ENCODE data around the gene GGNBP2. TPM values are rescaled to one million over a fixed set of nuclear protein-coding genes. Genes with fewer than 3 reads are reported as not detected.
"Not testable (repeated sequence)": the region's sequence is repeated elsewhere in the genome, so short reads cannot be mapped to it uniquely, and the experiment has no call there.

Gene GGNBP2
- total RNA-seq, 5 donors from 2014 or later (not counting 1 experiment from before 2014, with no cell fraction given): 105 to 190 (median 111) TPM

- Histone ChIP-seq H3K27ac (ENCODE audit: low read length) (no peak overlapping the region), H3K4me1 (ENCODE audit: control insufficient read depth in 1 of 2, extremely low read depth in 1 of 2, insufficient read depth in 2 of 2, low read length in 2 of 2) (no peaks in the 10 kb centered on the region), H3K4me3 (ENCODE audit: control insufficient read depth in 1 of 2, extremely low read depth in 1 of 2, low read length in 1 of 2) (no peak overlapping the region), H3K9me3 (no peaks in the 10 kb centered on the region), H3K27me3 (replicated peaks in 1 of 2; ENCODE audit: control insufficient read depth in 2 of 2, extremely low read depth in 1 of 2, insufficient read depth in 2 of 2, low read length in 1 of 2) (no peaks in the 10 kb centered on the region), H3K36me3 (ENCODE audit: control insufficient read depth in 2 of 2, extremely low read depth in 1 of 2, insufficient read depth in 1 of 2, low read length in 1 of 2) (peaks cover 7 to 61% of the 10 kb centered on the region in 2 donors)
- no peaks in the 10 kb centered on the region for H3K4me1 Mint-ChIP-seq
- H3K36me3 Mint-ChIP-seq: peaks cover 15% of the 10 kb centered on the region
- H3K4me3 Mint-ChIP-seq: no peak overlapping the region
- no peaks in the 10 kb centered on the region for H3K9me3 Mint-ChIP-seq
- no peak overlapping the region for H3K27ac Mint-ChIP-seq
- no peaks in the 10 kb centered on the region for H3K27me3 Mint-ChIP-seq
- ChIA-PET POLR2A (no interaction called here), CTCF (no interaction called here)
- no peak for ATAC-seq (replicated peaks in 1 of 4)
- peak in 1 of 35 experiments; percentile 4 for DNase-seq
- WGBS (ENCODE audit: insufficient coverage): 100% methylated on average over 2 of the region's 6 CpGs
Measured at GRCh38 chr17:36506249-36506826, 38.4 kb upstream of the GGNBP2 start.

DNA sequence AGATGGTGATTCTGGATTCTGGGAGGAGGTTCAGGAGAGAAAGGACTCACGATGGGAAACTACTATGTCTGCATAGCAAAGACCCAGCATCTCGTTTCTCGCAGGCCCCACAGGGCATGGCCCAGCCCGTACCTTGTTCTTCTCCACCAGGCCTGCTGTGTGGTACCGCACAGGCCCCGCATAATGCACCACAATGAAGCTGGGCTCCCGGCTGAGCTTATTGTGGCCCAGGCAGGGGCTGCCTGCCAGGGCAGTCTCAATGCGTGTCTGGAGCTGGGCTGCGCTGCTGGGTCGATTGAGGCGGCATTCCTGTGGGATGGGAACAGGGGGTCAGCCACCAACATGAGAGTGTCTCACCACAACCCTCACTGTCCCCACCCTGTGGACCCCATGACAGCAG lies 37.9 kb upstream of the GGNBP2 start:
- ATAC-seq (replicated peaks in 1 of 4) (no peak), DNase-seq (no peak)
- Mint-ChIP-seq H3K36me3 (peaks cover 15% of the 10 kb centered on the region), H3K4me1 (no peaks in the 10 kb centered on the region), H3K27ac (no peak overlapping the region), H3K4me3 (no peak overlapping the region), H3K27me3 (no peaks in the 10 kb centered on the region), H3K9me3 (no peaks in the 10 kb centered on the region)
- Histone ChIP-seq H3K4me1 (ENCODE audit: control insufficient read depth in 1 of 2, extremely low read depth in 1 of 2, insufficient read depth in 2 of 2, low read length in 2 of 2) (no peaks in the 10 kb centered on the region), H3K4me3 (ENCODE audit: control insufficient read depth in 1 of 2, extremely low read depth in 1 of 2, low read length in 1 of 2) (no peak overlapping the region), H3K9me3 (no peaks in the 10 kb centered on the region), H3K27ac (ENCODE audit: low read length) (no peak overlapping the region), H3K27me3 (replicated peaks in 1 of 2; ENCODE audit: control insufficient read depth in 2 of 2, extremely low read depth in 1 of 2, insufficient read depth in 2 of 2, low read length in 1 of 2) (no peaks in the 10 kb centered on the region), H3K36me3 (ENCODE audit: control insufficient read depth in 2 of 2, extremely low read depth in 1 of 2, insufficient read depth in 1 of 2, low read length in 1 of 2) (peaks cover 7 to 61% of the 10 kb centered on the region in 2 donors)
- 96% methylated on average over 6 of the region's 11 CpGs for WGBS (ENCODE audit: insufficient coverage)
- ChIA-PET POLR2A (no interaction called here), CTCF (no interaction called here)

DNA sequence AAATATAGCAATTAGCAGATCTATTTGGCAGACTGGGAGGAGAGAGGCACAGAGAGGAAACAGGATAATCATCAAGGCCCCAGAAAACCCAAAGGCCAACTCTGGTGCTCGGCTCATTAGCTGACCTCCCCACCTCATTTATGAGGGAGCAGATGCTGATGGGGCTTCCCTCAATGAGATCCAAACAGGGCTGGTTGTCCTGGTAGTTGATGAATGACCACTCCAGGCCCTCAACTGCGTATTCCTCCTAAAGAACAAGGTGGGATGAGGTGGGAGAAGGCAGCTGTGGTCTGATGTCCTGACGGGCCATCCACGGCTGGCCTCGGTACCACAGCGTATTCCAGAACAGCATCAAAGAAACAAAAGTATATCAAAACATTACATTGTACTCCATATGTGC lies 37.5 kb upstream of the GGNBP2 start:
- no peak overlapping the region for H3K4me3 Mint-ChIP-seq
- H3K27me3 ChIP-seq (replicated peaks in 1 of 2; ENCODE audit: control insufficient read depth in 2 of 2, extremely low read depth in 1 of 2, insufficient read depth in 2 of 2, low read length in 1 of 2): no peaks in the 10 kb centered on the region
- no peak overlapping the region for H3K27ac ChIP-seq (ENCODE audit: low read length)
- H3K36me3 Mint-ChIP-seq: peaks cover 15% of the 10 kb centered on the region
- ChIA-PET CTCF (interaction anchor here in 1 of 2 donors (0.6 kb wide), 1 partner anchor 9 kb away, joined by 3 read pairs; no protein-coding TSS in a partner anchor), POLR2A (no interaction called here)
- WGBS (ENCODE audit: insufficient coverage): no CpG with 5 or more reads among the region's 6 CpGs
- no peak for ATAC-seq (replicated peaks in 1 of 4)
- no peaks in the 10 kb centered on the region for H3K9me3 ChIP-seq
- no peak for DNase-seq
- peaks cover 7 to 60% of the 10 kb centered on the region in 2 donors for H3K36me3 ChIP-seq (ENCODE audit: control insufficient read depth in 2 of 2, extremely low read depth in 1 of 2, insufficient read depth in 1 of 2, low read length in 1 of 2)
- no peaks in the 10 kb centered on the region for H3K4me1 Mint-ChIP-seq
- H3K9me3 Mint-ChIP-seq: no peaks in the 10 kb centered on the region
- no peaks in the 10 kb centered on the region for H3K27me3 Mint-ChIP-seq
- H3K4me3 ChIP-seq (ENCODE audit: control insufficient read depth in 1 of 2, extremely low read depth in 1 of 2, low read length in 1 of 2): no peak overlapping the region
- no peak overlapping the region for H3K27ac Mint-ChIP-seq
- H3K4me1 ChIP-seq (ENCODE audit: control insufficient read depth in 1 of 2, extremely low read depth in 1 of 2, insufficient read depth in 2 of 2, low read length in 2 of 2): no peaks in the 10 kb centered on the region

GRCh38 chr17:36508439-36508838 lies 36.3 kb upstream of the GGNBP2 start:
- H3K9me3 ChIP-seq; H3K4me3 ChIP-seq (ENCODE audit: control insufficient read depth in 1 of 2, extremely low read depth in 1 of 2, low read length in 1 of 2); DNase-seq; H3K4me1 Mint-ChIP-seq; H3K27ac Mint-ChIP-seq; ATAC-seq (replicated peaks in 1 of 4); H3K27ac ChIP-seq (ENCODE audit: low read length); H3K27me3 ChIP-seq (replicated peaks in 1 of 2; ENCODE audit: control insufficient read depth in 2 of 2, extremely low read depth in 1 of 2, insufficient read depth in 2 of 2, low read length in 1 of 2); H3K4me3 Mint-ChIP-seq; H3K4me1 ChIP-seq (ENCODE audit: control insufficient read depth in 1 of 2, extremely low read depth in 1 of 2, insufficient read depth in 2 of 2, low read length in 2 of 2); H3K27me3 Mint-ChIP-seq; POLR2A ChIA-PET; H3K9me3 Mint-ChIP-seq; CTCF ChIA-PET: not testable (repeated sequence)
- peaks cover 21% of the 10 kb centered on the region for H3K36me3 Mint-ChIP-seq
- 100% methylated on average over 1 of the region's 2 CpGs for WGBS (ENCODE audit: insufficient coverage)
- peaks cover 4 to 57% of the 10 kb centered on the region in 2 donors for H3K36me3 ChIP-seq (ENCODE audit: control insufficient read depth in 2 of 2, extremely low read depth in 1 of 2, insufficient read depth in 1 of 2, low read length in 1 of 2)

DNA sequence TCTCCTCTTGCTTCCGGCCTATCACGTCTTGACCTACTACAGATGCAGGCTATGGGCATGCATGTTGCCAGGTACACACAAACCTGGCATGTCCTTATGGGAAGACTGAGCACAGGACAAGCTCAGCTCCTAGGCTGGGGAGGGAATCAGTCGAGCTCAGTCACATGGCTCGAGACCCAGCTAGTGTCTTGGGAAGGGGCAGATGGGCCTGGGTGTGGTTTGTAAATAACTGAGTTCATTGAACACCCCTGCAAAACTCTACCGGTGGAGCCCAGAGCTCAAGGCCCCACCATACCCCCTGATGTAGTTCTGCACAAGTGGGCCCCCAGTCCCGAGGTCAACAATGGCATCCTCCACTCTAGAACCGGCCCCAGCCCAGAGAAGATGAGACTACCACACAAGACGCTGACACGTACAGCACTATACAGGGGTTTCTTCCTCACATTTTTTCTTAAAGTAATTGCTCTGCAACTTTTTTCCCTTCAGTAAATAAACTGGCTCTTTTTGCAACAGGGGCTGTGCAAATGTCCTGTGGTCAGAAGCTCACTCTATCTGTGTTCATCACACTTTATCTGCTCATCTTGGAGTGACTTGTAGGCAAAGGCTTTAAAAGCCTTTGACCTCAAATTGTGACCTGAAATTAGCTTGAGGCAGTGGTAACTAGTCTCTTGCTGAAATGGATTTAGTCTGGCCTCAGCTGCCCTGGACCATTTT lies 35.3 kb upstream of the GGNBP2 start:
- no peak overlapping the region for H3K4me3 Mint-ChIP-seq
- H3K27ac Mint-ChIP-seq: no peak overlapping the region
- H3K36me3 Mint-ChIP-seq: peaks cover 21% of the 10 kb centered on the region
- Histone ChIP-seq H3K36me3 (ENCODE audit: control insufficient read depth in 2 of 2, extremely low read depth in 1 of 2, insufficient read depth in 1 of 2, low read length in 1 of 2) (peaks cover 4 to 47% of the 10 kb centered on the region in 2 donors), H3K27ac (ENCODE audit: low read length) (no peak overlapping the region), H3K4me1 (ENCODE audit: control insufficient read depth in 1 of 2, extremely low read depth in 1 of 2, insufficient read depth in 2 of 2, low read length in 2 of 2) (no peaks in the 10 kb centered on the region), H3K27me3 (replicated peaks in 1 of 2; ENCODE audit: control insufficient read depth in 2 of 2, extremely low read depth in 1 of 2, insufficient read depth in 2 of 2, low read length in 1 of 2) (no peaks in the 10 kb centered on the region), H3K4me3 (ENCODE audit: control insufficient read depth in 1 of 2, extremely low read depth in 1 of 2, low read length in 1 of 2) (no peak overlapping the region), H3K9me3 (no peaks in the 10 kb centered on the region)
- POLR2A ChIA-PET: no interaction called here
- CTCF ChIA-PET: no interaction called here
- H3K27me3 Mint-ChIP-seq: no peaks in the 10 kb centered on the region
- ATAC-seq (replicated peaks in 1 of 4) (no peak), DNase-seq (no peak)
- 94% methylated on average over 8 of the region's 9 CpGs for WGBS (ENCODE audit: insufficient coverage)
- H3K9me3 Mint-ChIP-seq: no peaks in the 10 kb centered on the region
- H3K4me1 Mint-ChIP-seq: no peaks in the 10 kb centered on the region

DNA sequence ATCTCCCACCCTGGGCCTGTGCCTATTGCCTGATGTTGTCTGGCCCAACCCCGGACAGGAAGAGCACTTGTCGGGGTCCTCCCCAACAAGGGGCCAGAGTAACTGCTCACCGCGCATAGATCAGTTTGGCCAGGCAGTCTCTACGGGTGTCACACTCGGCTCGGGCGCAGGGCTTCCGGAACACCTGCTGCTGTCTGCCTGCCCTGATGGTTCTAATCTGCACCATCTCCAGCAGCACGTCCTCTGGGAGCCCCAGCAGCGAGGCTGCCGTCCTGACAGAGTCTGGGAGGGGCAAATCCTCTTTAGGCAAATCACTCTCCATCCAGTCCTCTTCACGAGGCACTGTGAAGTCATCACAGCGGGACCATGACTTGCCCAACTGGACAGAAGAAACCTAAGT lies 34.1 kb upstream of the GGNBP2 start:
- DNase-seq: no peak
- POLR2A ChIA-PET: no interaction called here
- Histone ChIP-seq H3K4me3 (ENCODE audit: control insufficient read depth in 1 of 2, extremely low read depth in 1 of 2, low read length in 1 of 2) (no peak overlapping the region), H3K27ac (ENCODE audit: low read length) (no peak overlapping the region), H3K9me3 (no peaks in the 10 kb centered on the region), H3K36me3 (ENCODE audit: control insufficient read depth in 2 of 2, extremely low read depth in 1 of 2, insufficient read depth in 1 of 2, low read length in 1 of 2) (peaks cover 4 to 45% of the 10 kb centered on the region in 2 donors), H3K27me3 (replicated peaks in 1 of 2; ENCODE audit: control insufficient read depth in 2 of 2, extremely low read depth in 1 of 2, insufficient read depth in 2 of 2, low read length in 1 of 2) (no peaks in the 10 kb centered on the region), H3K4me1 (ENCODE audit: control insufficient read depth in 1 of 2, extremely low read depth in 1 of 2, insufficient read depth in 2 of 2, low read length in 2 of 2) (no peaks in the 10 kb centered on the region)
- no peaks in the 10 kb centered on the region for H3K4me1 Mint-ChIP-seq
- peaks cover 21% of the 10 kb centered on the region for H3K36me3 Mint-ChIP-seq
- no peak overlapping the region for H3K27ac Mint-ChIP-seq
- WGBS (ENCODE audit: insufficient coverage): 93% methylated on average over 14 of the region's 14 CpGs
- H3K9me3 Mint-ChIP-seq: no peaks in the 10 kb centered on the region
- ATAC-seq (replicated peaks in 1 of 4): no peak
- H3K27me3 Mint-ChIP-seq: no peaks in the 10 kb centered on the region
- H3K4me3 Mint-ChIP-seq: no peak overlapping the region
- CTCF ChIA-PET: no interaction called here

Data from T-cell (primary cell).